ENCODE results near the gene TNFAIP8L1. TPM values are rescaled to one million over a fixed set of nuclear protein-coding genes. Genes with fewer than 3 reads are reported as not detected.

Gene TNFAIP8L1
- total RNA-seq, 1 donor from 2014 or later: 3.0 TPM

GRCh38 chr19:4684312-4685095 lies 45.2 kb downstream of the TNFAIP8L1 start:
- Histone ChIP-seq H3K4me3 (ENCODE audit: insufficient read depth, low read depth, low read length) (no peak overlapping the region), H3K4me1 (ENCODE audit: insufficient read depth, low read length) (no peaks in the 10 kb centered on the region), H3K9ac (ENCODE audit: low read length) (no peak overlapping the region), H4K20me1 (ENCODE audit: insufficient read depth, low read length) (no peaks in the 10 kb centered on the region), H3K27ac (ENCODE audit: low read depth, low read length) (no peak overlapping the region), H3K27me3 (ENCODE audit: insufficient read depth, low read length) (no peaks in the 10 kb centered on the region), H3K79me2 (ENCODE audit: insufficient read depth, low read length) (no peaks in the 10 kb centered on the region), H3K4me2 (ENCODE audit: low read length) (no peak overlapping the region), H3K36me3 (ENCODE audit: insufficient read depth, low read length) (peaks cover 26% of the 10 kb centered on the region), H3K9me3 (ENCODE audit: insufficient read depth, low read depth, low read length) (no peaks in the 10 kb centered on the region), H2AFZ (ENCODE audit: low read depth, low read length) (no peak overlapping the region)
- H3K4me1 Mint-ChIP-seq (ENCODE audit: low read depth, unreplicated experiment): no peaks in the 10 kb centered on the region
- H3K27ac Mint-ChIP-seq (ENCODE audit: unreplicated experiment): no peak overlapping the region
- H3K4me3 Mint-ChIP-seq (ENCODE audit: unreplicated experiment): no peak overlapping the region
- H3K36me3 Mint-ChIP-seq (ENCODE audit: low read depth, unreplicated experiment): peaks cover 10% of the 10 kb centered on the region
- H3K9me3 Mint-ChIP-seq (ENCODE audit: unreplicated experiment): no peaks in the 10 kb centered on the region
- H3K27me3 Mint-ChIP-seq (ENCODE audit: low read depth, unreplicated experiment): no peaks in the 10 kb centered on the region
- TF ChIP-seq CTCF (IDR thresholded peaks at IDR 0.05; ENCODE audit: insufficient read depth, low read depth, low read length) (no peak), EZH2 (IDR thresholded peaks at IDR 0.05; ENCODE audit: insufficient read depth, low read length) (no peak)
- DNase-seq (ENCODE audit: low read depth) (no peak), FAIRE-seq (no peak)

- Histone ChIP-seq H3K27ac (ENCODE audit: low read depth, low read length) (no peak overlapping the region), H3K4me2 (ENCODE audit: low read length) (no peak overlapping the region), H3K27me3 (ENCODE audit: insufficient read depth, low read length) (no peaks in the 10 kb centered on the region), H4K20me1 (ENCODE audit: insufficient read depth, low read length) (no peaks in the 10 kb centered on the region), H3K36me3 (ENCODE audit: insufficient read depth, low read length) (peaks cover 28% of the 10 kb centered on the region), H3K79me2 (ENCODE audit: insufficient read depth, low read length) (no peaks in the 10 kb centered on the region), H3K9me3 (ENCODE audit: insufficient read depth, low read depth, low read length) (no peaks in the 10 kb centered on the region), H3K4me3 (ENCODE audit: insufficient read depth, low read depth, low read length) (no peak overlapping the region), H2AFZ (ENCODE audit: low read depth, low read length) (no peak overlapping the region), H3K4me1 (ENCODE audit: insufficient read depth, low read length) (no peaks in the 10 kb centered on the region), H3K9ac (ENCODE audit: low read length) (no peak overlapping the region)
- H3K27ac Mint-ChIP-seq (ENCODE audit: unreplicated experiment): no peak overlapping the region
- no peaks in the 10 kb centered on the region for H3K27me3 Mint-ChIP-seq (ENCODE audit: low read depth, unreplicated experiment)
- no peaks in the 10 kb centered on the region for H3K4me1 Mint-ChIP-seq (ENCODE audit: low read depth, unreplicated experiment)
- TF ChIP-seq CTCF (IDR thresholded peaks at IDR 0.05; ENCODE audit: insufficient read depth, low read depth, low read length): no peak
- TF ChIP-seq EZH2 (IDR thresholded peaks at IDR 0.05; ENCODE audit: insufficient read depth, low read length): no peak
- FAIRE-seq (no peak), DNase-seq (ENCODE audit: low read depth) (no peak)
- H3K36me3 Mint-ChIP-seq (ENCODE audit: low read depth, unreplicated experiment): peaks cover 11% of the 10 kb centered on the region
- H3K4me3 Mint-ChIP-seq (ENCODE audit: unreplicated experiment): no peak overlapping the region
- no peaks in the 10 kb centered on the region for H3K9me3 Mint-ChIP-seq (ENCODE audit: unreplicated experiment)
These were observed 47.4 kb downstream of the TNFAIP8L1 start for GRCh38 chr19:4686700-4687099.

GRCh38 chr19:4687396-4687795 lies 48.1 kb downstream of the TNFAIP8L1 start:
- Mint-ChIP-seq H3K9me3 (ENCODE audit: unreplicated experiment) (no peaks in the 10 kb centered on the region), H3K27ac (ENCODE audit: unreplicated experiment) (no peak overlapping the region), H3K4me1 (ENCODE audit: low read depth, unreplicated experiment) (no peaks in the 10 kb centered on the region), H3K27me3 (ENCODE audit: low read depth, unreplicated experiment) (no peaks in the 10 kb centered on the region), H3K36me3 (ENCODE audit: low read depth, unreplicated experiment) (peaks cover 15% of the 10 kb centered on the region), H3K4me3 (ENCODE audit: unreplicated experiment) (no peak overlapping the region)
- Histone ChIP-seq H3K4me3 (ENCODE audit: insufficient read depth, low read depth, low read length) (no peak overlapping the region), H3K9me3 (ENCODE audit: insufficient read depth, low read depth, low read length) (no peaks in the 10 kb centered on the region), H3K79me2 (ENCODE audit: insufficient read depth, low read length) (peaks cover 3% of the 10 kb centered on the region), H3K36me3 (ENCODE audit: insufficient read depth, low read length) (peaks cover 28% of the 10 kb centered on the region), H3K27ac (ENCODE audit: low read depth, low read length) (no peak overlapping the region), H4K20me1 (ENCODE audit: insufficient read depth, low read length) (no peaks in the 10 kb centered on the region), H3K4me1 (ENCODE audit: insufficient read depth, low read length) (no peaks in the 10 kb centered on the region), H3K4me2 (ENCODE audit: low read length) (no peak overlapping the region), H3K27me3 (ENCODE audit: insufficient read depth, low read length) (no peaks in the 10 kb centered on the region), H3K9ac (ENCODE audit: low read length) (no peak overlapping the region), H2AFZ (ENCODE audit: low read depth, low read length) (no peak overlapping the region)
- DNase-seq (ENCODE audit: low read depth): no peak
- FAIRE-seq: no peak
- no peak for TF ChIP-seq EZH2 (IDR thresholded peaks at IDR 0.05; ENCODE audit: insufficient read depth, low read length)
- no peak for TF ChIP-seq CTCF (IDR thresholded peaks at IDR 0.05; ENCODE audit: insufficient read depth, low read depth, low read length)

Measured in astrocyte (in vitro differentiated cells and primary cell).